GM12878 (cell line): Measurements from ENCODE around the gene PFKFB1. TPM values are rescaled to one million over a fixed set of nuclear protein-coding genes. Genes with fewer than 3 reads are reported as not detected.

Experiments
- ATAC-seq: fragments of 200-7000 bp; cut with Tn5 transposase; 3 replicates; pipeline ENCODE4 v1.9.1; 2020; ENCODE audit warnings: mild to moderate bottlenecking, moderate library complexity
- BruUV-seq: library from RNA; stranded (reverse); fragments of 400-500 nt; replicated peaks from 2 replicates; lab custom pipeline; 2021; lab: Mats Ljungman, UMichigan
- CTCF ChIA-PET: fragments of 300-600 bp; sonication (Branson Sonifier 250); formaldehyde crosslinking; extraction: SDS; loops from one replicate; lab custom pipeline; 2021; ENCODE audit warnings: inconsistent platforms; lab: Yijun Ruan, JAX
- POLR2A ChIA-PET: fragments of 350-600 bp; formaldehyde crosslinking; extraction: SDS; loops from one replicate; lab custom pipeline; 2021; ENCODE audit warnings: inconsistent platforms; lab: Charles Lee
- RAD21 ChIA-PET: fragments of 300-600 bp; sonication (Branson Sonifier 250); formaldehyde crosslinking; loops from one replicate; lab custom pipeline; 2023; ENCODE audit warnings: antibody characterized with exemption; ENCODE audit not compliant: unreplicated experiment; lab: Charles Lee
- SMC1A ChIA-PET: fragments of 300-600 bp; sonication (Branson Sonifier 250); formaldehyde crosslinking; loops from one replicate; lab custom pipeline; 2023; ENCODE audit not compliant: unreplicated experiment, uncharacterized antibody; lab: Charles Lee
- DNase-seq: peaks from one replicate; pipeline ENCODE4 v3.0.0-alpha.2; 2011; ENCODE audit warnings: low read depth, low spot score
- FAIRE-seq: peaks from 3 replicates; lab custom pipeline; 2011; peaks lifted over from hg19 to GRCh38; lab: Jason Lieb, UNC
- H2AFZ ChIP-seq: 2 replicates; pipeline ENCODE4 v1.6.0; 2011; ENCODE audit warnings: low read depth, low read length, control low read depth; ENCODE audit not compliant: control insufficient read depth
- H3K27ac ChIP-seq: 2 replicates; pipeline ENCODE4 v1.5.1; 2011; ENCODE audit warnings: control low read depth; ENCODE audit not compliant: control insufficient read depth, insufficient read depth
- H3K27me3 ChIP-seq, 2 experiments: replicated peaks in 1 of 2; 2 replicates each; pipeline versions ENCODE4 v1.6.0 to v1.6.1; 2011; ENCODE audit warnings: low read length in 1 of 2; ENCODE audit not compliant: control insufficient read depth in 2 of 2, insufficient read depth in 2 of 2
- H3K36me3 ChIP-seq, 2 experiments: 2 replicates each; pipeline ENCODE4 v1.5.1; 2011; ENCODE audit warnings: low read length in 1 of 2; ENCODE audit not compliant: control insufficient read depth in 2 of 2, insufficient read depth in 2 of 2
- H3K4me1 ChIP-seq: 2 replicates; pipeline ENCODE4 v1.6.1; 2011; ENCODE audit warnings: mild to moderate bottlenecking, low read length, moderate library complexity, mixed read lengths; ENCODE audit not compliant: control insufficient read depth, insufficient read depth
- H3K4me2 ChIP-seq: 2 replicates; pipeline ENCODE4 v1.6.0; 2011; ENCODE audit warnings: control low read depth; ENCODE audit not compliant: control insufficient read depth, insufficient read depth
- H3K4me3 ChIP-seq: fragments of 200-600 bp; sonication (generic); 2 replicates; pipeline ENCODE4 v1.5.1; 2016
- H3K79me2 ChIP-seq: 2 replicates; pipeline ENCODE4 v1.6.0; 2011; ENCODE audit warnings: low read length; ENCODE audit not compliant: control insufficient read depth, insufficient read depth
- H3K9ac ChIP-seq: 2 replicates; pipeline ENCODE4 v1.8.0; 2011; ENCODE audit warnings: low read length, control low read depth, mixed read lengths; ENCODE audit not compliant: control insufficient read depth, insufficient read depth
- H3K9me3 ChIP-seq: replicated peaks from 3 replicates; pipeline ENCODE4 v1.5.1; 2011; ENCODE audit warnings: mild to moderate bottlenecking, low read length; ENCODE audit not compliant: control insufficient read depth, insufficient read depth
- H4K20me1 ChIP-seq: 2 replicates; pipeline ENCODE4 v1.6.0; 2011; ENCODE audit not compliant: control insufficient read depth, insufficient read depth
- ATF2 ChIP-seq: IDR thresholded peaks from 2 replicates; pipeline ENCODE4 v1.6.1; 2012; ENCODE audit warnings: low read length, inconsistent platforms
- NR2F1 ChIP-seq: fragments of 450-650 bp; conservative IDR thresholded peaks from 2 replicates; pipeline ENCODE4 v1.6.1; 2017; ENCODE audit warnings: mild to moderate bottlenecking
- RB1 ChIP-seq: fragments of 450-650 bp; formaldehyde crosslinking; IDR thresholded peaks from 2 replicates; pipeline ENCODE4 v1.6.1; 2017; ENCODE audit warnings: mild to moderate bottlenecking, borderline replicate concordance
- RELA ChIP-seq: fragments of 450-650 bp; IDR thresholded peaks from 2 replicates; pipeline ENCODE4 v1.8.0; 2014; ENCODE audit warnings: borderline replicate concordance; ENCODE audit not compliant: partially characterized antibody
- SREBF1 ChIP-seq: IDR thresholded peaks from 2 replicates; pipeline ENCODE4 v1.6.1; 2012; ENCODE audit warnings: mild to moderate bottlenecking, low read length
- WGBS: methylation state at CpG from one replicate; pipeline ENCODE4 v1.1.6; 2016; ENCODE audit warnings: low lambda C conversion rate; ENCODE audit not compliant: insufficient replicate concordance, insufficient coverage; ENCODE audit errors: missing lambda C conversion rate; 5-methylcytosine and 5-hydroxymethylcytosine counted together
- in situ Hi-C: fragments of 300-500 bp; cut with MboI; formaldehyde crosslinking; loops from 9 replicates; pipeline ENCODE4 v1.14.3; 2018; ENCODE audit warnings: mixed read lengths
- intact Hi-C: fragments of 100-400 bp; cut with micrococcal nuclease; formaldehyde crosslinking; loops from one replicate; pipeline ENCODE4 v1.14.2; 2022; ENCODE audit not compliant: unreplicated experiment
- polyA plus RNA-seq, 11 experiments: library from polyadenylated mRNA; depleted of rRNA in 4 of 11; unstranded in 6 of 11; stranded (reverse) in 5 of 11; fragments of >200 nt; fragmentation: Nextera tagmentation in 4 of 11; fragmentation: Illumina TruSeq in 1 of 11; extraction: Ambion mirVana in 4 of 11; extraction: Trizol in 1 of 11; gene quantifications; 1 replicate in 1 of 11; 2 replicates in 10 of 11; pipeline versions ENCODE4 v1.2.1 to v1.2.3, GENCODE V29; 2011 to 2016; ENCODE audit warnings: inconsistent platforms in 2 of 11, missing spikeins in 2 of 11, low read depth in 1 of 11
- total RNA-seq, 4 experiments: library from RNA; depleted of rRNA in 3 of 4; stranded (reverse); fragments of >200 nt in 3 of 4; fragmentation: Illumina TruSeq in 1 of 4; extraction: Trizol in 1 of 4; gene quantifications; 2 replicates each; pipeline versions ENCODE4 v1.2.1 to v1.2.3, GENCODE V29; 2013 to 2021

PFKFB1 gene
- total and polyA plus RNA-seq, 10 of the 15 experiments (the other 5 are each of a cell fraction or from before 2014, with no cell fraction given), result 0.13 to 0.59 (median 0.37) TPM

- Histone ChIP-seq H3K9ac (no peak overlapping the region), H3K79me2 (no peaks in the 10 kb centered on the region), H3K27me3 (no peaks in the 10 kb centered on the region), H3K36me3 (no peaks in the 10 kb centered on the region), H3K9me3 (no peaks in the 10 kb centered on the region)
- 22% methylated on average over 3 of the region's 3 CpGs for WGBS
- no peak for FAIRE-seq
- ChIA-PET CTCF (no interaction called here), SMC1A (no interaction called here), RAD21 (no interaction called here)
- BruUV-seq, result no TSS peak
- no peak for DNase-seq
- no peak for TF ChIP-seq SREBF1
- no peak for TF ChIP-seq ATF2
- TF ChIP-seq, all 136 proteins: peak for 0
- Histone ChIP-seq H4K20me1 (no peaks in the 10 kb centered on the region), H3K4me3 (no peak overlapping the region), H3K4me2 (no peak overlapping the region), H2AFZ (no peak overlapping the region), H3K4me1 (no peaks in the 10 kb centered on the region), H3K27ac (no peak overlapping the region)
- POLR2A ChIA-PET, result no interaction called here
- in situ Hi-C loops (no loop called here), intact Hi-C loops (no loop called here)
- ATAC-seq, result no peak
Measured at GRCh38 chrX:54934890-54935289, 59.1 kb downstream of the PFKFB1 start.

- H3K4me2 ChIP-seq, result no peak overlapping the region
- ChIA-PET POLR2A (no interaction called here), RAD21 (no interaction called here), SMC1A (no interaction called here), CTCF (no interaction called here)
- no peaks in the 10 kb centered on the region for H3K9me3 ChIP-seq
- H3K27ac ChIP-seq, result no peak overlapping the region
- H3K27me3 ChIP-seq, result no peaks in the 10 kb centered on the region
- no TSS peak for BruUV-seq
- no peak for FAIRE-seq
- no peak overlapping the region for H3K4me3 ChIP-seq
- H3K79me2 ChIP-seq, result no peaks in the 10 kb centered on the region
- H3K36me3 ChIP-seq, result no peaks in the 10 kb centered on the region
- intact Hi-C loops (no loop called here), in situ Hi-C loops (no loop called here)
- TF ChIP-seq NR2F1 (no peak), RELA (no peak), RB1 (no peak)
- 20% methylated on average over 6 of the region's 6 CpGs for WGBS
- no peaks in the 10 kb centered on the region for H3K4me1 ChIP-seq
- H2AFZ ChIP-seq, result no peak overlapping the region
- H4K20me1 ChIP-seq, result no peaks in the 10 kb centered on the region
- no peak for DNase-seq
- H3K9ac ChIP-seq, result no peak overlapping the region
- ATAC-seq, result no peak
Measured at GRCh38 chrX:54934058-54934457, 59.9 kb downstream of the PFKFB1 start.
